Activated T-cell treated with anti-CD3 and anti-CD28 coated beads for 48 hours (primary cell): Measurements from ENCODE around the gene TGFB2.

Experiments used
- DNase-seq: peaks from one replicate; pipeline ENCODE4 v3.0.0-alpha.2; 2020; ENCODE audit warnings: low read depth

The TGFB2 gene

DNA sequence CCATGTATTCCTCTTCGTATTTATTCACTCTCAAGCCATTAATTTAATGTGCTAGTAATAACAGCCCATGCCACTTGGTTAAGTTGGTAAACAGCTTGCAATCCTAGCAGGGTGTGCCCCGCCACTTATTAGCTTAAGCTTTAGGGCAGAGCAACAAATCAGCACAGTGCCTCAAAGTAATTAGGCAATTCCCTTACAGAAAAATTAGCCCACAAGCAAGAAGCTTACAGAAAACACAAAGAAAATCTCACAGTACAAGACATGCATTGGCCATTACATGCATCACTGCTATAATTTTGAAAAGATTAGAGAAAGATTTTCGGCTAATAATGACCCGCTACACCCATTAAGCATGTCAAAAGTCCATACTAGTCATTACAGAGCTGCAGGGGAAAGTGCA is 47.6 kb downstream of the TGFB2 start:
- DNase-seq: no peak

DNA sequence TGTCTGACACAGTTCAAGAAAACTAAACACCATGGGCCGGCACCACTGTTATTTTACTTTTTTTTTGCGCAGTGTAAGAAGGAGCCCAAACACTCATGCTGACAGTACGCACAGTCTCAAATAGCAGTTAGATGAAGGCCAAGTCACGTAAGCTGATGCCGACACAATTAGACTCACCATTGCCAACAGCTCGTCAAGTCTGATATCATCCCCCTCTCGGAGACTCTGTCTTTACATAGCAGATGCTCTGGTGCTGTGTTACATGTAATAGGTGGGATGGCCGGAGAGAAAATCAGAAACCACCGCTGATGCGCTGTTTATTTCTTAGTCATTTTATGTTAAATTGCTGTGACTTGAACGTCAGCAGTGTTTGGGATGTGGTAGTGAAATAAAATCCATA is 49.3 kb downstream of the TGFB2 start:
- no peak for DNase-seq

DNA sequence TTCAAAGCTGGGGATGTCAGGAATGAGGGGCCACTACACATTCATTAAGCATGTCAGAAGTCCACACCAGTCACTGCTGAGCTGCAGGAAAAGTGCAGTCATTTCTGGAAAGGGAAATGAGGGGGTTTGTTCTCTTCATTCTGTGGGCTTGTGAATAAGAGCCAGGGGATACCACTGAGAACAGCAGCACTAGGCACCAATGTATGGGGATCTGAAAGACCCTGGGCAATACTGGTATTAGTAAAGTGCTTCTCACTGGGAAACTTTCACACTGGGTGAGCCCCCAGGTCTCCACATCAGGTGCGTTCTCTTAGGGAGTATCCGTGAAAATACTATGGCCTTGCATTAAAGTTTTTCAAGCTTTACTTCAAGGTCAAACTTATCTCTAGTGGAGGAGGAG is 49.9 kb downstream of the TGFB2 start:
- DNase-seq: no peak

DNA sequence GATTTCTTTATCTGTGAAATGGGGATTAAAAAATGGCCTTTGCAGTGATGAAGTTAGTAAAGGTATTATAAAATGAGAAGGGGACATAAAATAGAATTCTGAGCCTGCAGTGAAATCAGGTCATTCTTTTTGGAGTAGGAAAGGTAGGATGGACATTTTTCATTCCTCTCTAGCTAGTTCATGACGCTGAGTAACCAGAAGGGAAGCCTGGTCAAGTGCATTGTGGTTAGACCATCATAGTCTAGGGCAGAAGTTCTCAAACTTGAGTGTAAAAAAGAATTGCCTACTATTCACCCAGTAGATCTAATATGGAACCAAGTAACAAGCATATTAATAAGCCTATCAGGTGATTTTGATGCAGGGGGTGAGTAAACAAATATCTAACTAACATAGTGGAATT is 50.8 kb downstream of the TGFB2 start:
- no peak for DNase-seq

DNA sequence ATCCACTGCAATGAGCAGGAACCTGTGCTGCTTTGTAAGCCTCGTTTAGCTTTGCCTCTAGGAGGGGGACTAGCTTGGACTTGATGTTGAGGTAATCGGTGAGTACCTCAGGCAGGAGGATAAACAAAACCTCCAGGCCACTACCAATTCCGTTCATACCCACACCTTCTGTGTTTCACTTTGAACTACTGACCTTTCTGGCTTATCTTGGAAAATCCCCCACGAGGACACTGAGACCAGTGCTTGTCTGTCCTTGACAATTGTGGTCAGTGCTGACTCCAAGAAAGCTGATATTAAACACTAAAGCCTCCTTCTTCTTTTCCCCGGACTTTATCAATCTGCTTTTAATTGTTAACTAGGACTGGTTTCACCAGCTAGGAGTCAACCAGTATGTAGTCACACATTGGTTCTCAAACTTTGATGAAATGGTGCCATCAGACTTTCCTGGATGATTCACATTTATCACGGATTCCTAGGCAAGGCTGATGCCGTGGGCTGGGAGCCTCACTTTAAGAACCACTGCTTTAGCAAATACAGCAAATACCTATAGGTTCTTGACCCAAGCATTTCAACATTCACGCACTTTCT is 52.7 kb downstream of the TGFB2 start:
- no peak for DNase-seq

DNA sequence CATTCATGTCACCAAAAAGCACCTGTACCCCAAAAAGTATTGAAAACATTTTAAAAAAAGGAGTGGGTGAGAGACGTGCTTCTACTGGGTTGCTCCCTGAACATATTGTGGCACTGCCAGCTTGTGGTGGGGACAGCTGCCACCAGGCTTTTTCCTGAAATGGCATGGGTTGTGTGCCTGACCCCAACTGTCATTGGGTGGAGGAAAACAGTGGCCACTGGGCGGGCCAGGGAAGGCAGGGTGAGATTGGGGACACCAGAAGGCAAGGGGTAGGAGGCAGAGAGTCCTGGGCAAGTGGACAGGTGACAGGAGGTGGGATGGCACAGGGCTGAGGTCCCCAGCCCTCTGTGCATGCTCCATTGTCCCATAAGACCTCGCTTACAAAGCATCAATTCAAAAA is 55.5 kb downstream of the TGFB2 start:
- no peak for DNase-seq

DNA sequence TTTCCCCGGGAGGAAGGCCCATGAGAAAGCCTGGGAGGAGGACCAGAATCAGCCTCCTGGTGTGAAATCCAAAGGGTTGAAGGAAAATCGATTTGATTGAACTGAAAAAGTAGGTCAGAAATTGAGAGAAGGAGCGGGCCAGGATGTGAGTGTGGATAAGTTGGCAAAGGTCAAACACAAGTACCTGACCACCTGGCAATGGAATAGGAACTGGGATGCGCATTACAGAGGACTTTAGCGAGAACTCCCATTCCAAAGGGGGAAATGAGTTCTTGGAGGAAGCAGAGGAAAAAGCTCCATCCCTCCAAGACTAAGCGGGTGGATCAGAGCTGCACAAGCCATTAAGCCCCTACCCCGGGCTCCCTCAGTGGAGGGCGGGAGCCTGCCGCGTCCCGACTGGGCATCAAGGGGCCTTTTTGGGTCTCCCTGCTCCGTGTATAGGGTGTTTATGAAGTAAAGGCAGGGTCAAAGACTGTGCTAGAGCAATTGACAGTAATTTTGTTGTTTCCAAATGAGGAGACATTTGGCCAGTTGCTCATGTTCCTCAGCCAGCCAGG is 56.4 kb downstream of the TGFB2 start:
- no peak for DNase-seq

DNA sequence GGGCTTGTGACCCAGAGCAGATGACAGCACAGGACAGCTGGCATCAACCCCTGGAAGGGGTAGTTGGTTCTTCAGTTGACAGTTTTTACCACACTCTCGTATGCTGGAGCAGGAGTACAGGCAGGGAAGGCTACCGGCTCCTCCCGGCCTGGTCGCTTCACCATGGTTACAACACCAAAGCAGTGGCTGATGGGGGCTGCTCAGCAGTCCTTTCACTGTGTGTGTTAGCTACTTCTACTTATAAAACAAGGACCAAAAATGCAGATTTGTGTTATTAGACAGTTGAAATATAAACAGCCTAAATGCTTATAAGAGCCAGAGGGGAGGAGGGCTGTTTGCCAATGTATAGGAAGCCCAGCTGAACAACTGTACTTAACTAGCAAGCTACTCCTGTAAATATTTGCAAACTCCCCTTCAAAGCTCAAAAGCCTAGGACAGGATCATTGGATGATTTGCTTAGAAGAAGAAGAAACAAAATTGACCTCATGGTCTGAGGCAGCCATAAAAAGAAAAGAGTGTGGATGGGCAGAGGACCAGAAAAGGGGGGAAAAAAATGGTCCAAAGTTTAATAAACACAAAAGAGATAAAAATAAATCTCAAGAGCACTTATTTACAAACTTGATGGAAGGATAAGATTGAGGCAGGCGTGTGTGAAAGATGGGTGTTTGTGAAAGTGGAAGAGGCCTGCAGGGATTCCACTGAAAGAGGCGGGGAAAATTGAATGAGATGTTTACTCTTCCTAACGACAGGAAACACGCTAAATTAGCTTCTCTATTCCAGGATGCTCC is 57.1 kb downstream of the TGFB2 start:
- DNase-seq: no peak

DNA sequence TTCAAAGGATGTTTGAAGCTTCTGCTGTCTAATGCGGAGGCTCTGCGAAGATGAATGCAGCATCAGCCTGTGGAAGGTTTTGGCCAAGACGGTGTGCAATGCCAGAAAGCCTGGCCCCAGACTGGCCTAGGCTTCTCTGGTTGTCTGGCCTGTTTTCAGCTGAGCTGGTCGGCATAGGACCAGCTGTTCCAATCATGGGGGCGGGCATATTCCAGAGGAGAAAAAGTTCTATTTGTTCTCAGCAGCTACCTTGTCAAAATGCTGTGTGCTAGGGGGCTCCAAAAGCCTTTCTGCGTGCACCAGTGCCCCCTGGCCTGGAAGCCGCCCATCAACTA is 57.6 kb downstream of the TGFB2 start:
- DNase-seq: no peak

DNA sequence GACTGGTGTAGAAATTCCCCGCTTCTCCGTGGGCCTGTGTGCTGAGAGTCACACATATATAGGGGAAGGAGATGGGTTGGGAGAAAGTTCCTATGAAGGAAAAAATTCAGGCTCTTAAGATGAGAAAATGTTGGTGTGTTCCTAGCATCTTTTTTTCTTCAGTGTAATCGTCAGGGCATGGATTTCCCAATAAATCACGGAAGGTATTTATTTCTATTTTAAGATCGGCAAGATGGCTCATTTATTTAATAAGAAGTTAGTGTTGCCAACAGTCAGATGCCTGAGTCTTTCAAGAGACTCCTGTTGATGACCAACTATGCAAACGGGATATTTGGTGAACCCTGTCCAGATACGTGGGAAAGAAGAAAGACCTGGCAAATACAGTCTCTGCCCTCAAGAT is 58.2 kb downstream of the TGFB2 start:
- no peak for DNase-seq

DNA sequence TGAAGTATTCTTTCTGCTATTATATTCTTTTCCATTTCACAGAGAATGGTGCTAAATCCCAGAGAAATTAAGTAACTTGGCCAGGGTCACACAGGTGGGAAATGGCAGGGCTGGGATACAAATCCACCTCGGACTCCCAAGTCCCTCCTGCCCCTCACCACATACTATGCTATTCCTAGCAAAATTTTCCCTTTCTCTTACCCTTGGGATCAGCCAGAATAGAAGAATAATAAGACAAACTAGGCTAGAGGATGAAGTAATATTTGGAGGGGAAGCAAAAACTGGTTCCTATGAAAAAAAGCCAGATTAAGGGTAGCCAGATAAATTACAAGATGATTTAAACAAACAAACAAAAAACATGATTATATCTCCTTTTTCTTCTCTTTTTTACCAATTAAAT is 62.5 kb downstream of the TGFB2 start:
- DNase-seq: no peak

DNA sequence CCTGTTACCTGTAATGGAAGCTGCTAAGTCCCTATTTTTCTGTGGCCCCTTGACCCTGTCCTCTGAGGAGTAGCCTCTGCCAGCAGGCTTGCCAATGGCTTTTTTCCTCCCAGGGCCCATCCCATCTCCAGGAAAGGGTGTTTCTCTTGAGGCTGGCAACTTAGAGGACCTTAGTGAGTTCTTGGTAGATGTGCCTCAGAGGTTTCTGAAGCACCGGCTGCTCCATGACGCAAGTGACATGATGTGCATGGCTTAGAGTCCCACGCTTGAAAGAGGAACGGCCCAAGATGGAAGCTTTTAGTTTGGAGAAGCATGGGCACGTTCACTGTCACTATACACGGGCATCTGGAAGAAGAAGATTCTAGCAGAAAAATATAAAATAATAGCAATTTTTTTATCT is 63.0 kb downstream of the TGFB2 start:
- no peak for DNase-seq

DNA sequence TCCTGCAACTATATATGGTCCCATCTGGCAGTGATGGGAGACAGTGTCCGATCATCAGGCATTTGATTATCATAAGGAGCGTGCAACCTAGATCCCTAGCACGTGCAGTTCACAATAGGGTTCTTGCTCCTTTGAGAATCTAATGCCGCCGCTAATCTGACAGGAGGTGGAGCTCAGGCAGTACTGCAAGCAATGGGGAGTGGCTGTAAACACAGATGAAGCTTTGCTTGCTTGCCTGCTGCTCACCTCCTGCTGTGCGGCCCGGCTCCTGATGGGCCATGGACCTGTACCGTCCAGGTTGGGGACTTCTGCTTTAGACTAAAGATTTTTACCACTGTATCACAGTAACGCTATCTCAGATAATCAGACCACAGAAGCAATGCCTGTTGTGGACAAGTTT is 63.8 kb downstream of the TGFB2 start:
- DNase-seq: no peak

DNA sequence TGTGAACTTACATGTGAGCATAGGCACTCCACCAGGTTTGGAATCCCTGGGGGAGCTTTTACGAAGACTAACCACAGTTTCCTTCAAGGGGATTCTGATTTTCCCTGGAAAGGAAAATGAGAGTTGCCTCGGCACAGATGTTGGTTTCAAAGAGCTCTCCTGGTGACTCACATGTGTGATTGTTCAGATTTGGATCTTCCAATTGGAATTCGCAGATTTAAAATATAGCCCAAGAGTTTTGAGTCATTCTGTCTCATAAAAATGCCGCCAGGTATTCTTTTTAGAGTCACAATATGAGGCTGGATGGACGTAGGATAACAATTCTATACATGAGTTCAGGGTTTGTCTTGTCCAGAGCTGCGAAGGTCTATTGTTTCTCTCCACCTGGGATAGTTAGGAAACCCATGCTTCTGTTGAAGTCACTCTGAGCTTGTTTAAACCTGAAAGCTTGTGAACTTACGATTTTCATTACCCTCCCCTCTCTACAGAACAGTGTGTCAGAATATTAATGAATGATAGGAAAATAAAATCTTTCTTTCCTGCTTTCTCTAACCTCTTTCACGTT is 64.9 kb downstream of the TGFB2 start:
- DNase-seq: no peak

DNA sequence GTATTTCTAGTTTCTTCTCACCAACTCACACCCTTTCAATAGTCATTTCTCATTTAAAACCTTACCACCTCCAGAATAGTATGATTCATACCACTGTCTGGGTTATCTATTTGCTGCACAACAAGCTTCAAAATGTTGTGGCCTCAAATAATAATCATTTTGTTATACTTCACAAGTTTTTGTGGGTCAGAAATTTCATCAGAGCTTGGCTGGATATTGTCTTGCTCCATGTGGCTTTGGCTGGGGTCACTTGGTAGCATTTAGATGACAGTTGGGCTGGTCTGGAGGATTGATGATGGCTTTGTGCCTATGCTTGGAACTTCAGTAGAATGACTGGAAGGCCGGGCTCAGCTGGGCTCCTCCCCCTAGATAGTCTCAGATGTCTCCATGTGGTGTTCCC is 66.0 kb downstream of the TGFB2 start:
- DNase-seq: no peak

DNA sequence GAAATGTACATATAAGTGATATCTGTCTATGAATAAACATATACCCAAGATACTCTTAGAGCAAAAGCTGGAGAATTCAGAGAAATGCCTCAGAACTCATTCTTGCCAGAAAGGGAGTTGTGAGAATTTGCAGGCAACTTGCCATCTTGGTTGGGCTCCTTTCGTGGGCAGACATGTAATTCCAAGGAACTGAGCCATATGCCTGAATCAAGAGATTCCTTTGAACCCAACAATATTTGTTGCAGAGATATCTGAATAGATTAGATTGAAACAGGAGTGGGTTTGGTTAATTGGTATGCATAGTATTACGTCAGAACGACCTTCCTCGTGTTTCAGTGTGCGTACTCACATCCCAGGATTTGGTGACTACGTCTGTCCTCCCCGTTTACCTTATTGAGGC is 67.0 kb downstream of the TGFB2 start:
- DNase-seq: no peak

DNA sequence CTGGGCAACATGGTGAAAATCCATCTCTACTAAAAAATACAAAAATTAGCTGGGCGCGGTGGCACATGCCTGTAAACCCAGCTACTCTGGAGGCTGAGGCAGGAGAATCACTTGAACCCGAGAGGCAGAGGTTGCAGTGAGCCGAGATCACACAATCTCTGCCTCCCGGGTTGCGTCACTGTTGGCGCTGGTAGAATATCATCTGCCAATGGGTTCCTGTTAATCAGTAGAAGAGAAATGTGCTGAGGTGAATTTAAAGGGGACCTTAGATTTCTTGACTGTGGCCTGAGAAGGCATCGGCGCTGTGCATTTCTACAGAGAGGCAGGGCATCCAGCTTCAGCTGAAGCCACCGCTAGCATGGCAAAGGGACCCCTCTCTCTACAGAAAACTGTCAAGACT is 68.0 kb downstream of the TGFB2 start:
- no peak for DNase-seq

DNA sequence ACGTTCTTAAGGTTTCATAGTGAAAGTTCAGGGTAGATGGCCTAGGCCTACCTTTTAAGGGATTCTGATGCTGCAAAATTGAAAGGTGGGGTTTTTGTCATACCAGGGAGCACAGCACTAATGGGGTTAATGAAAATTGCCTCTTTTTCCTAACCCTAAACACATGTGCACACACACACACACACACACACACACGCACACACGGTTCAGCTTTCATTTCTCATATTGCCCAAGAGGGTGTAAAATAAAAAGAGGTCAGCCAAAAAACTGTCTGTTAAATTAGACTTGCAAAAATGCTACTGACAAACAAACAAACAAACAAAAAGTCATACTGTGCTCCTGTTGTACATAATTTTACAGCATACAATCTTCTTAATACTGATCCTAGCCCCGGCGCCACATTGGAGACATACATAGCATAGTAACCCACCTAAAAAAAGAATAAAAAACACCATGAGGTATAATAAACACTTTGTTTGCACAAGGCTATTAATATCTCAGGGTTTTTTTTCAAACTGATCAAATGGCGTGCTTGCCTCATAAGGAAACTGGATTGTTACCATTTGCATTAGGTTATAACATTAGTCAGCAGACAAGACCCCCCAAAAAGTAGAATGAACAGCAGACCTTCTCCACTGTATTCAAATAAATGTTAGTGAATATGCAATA is 69.1 kb downstream of the TGFB2 start:
- no peak for DNase-seq

DNA sequence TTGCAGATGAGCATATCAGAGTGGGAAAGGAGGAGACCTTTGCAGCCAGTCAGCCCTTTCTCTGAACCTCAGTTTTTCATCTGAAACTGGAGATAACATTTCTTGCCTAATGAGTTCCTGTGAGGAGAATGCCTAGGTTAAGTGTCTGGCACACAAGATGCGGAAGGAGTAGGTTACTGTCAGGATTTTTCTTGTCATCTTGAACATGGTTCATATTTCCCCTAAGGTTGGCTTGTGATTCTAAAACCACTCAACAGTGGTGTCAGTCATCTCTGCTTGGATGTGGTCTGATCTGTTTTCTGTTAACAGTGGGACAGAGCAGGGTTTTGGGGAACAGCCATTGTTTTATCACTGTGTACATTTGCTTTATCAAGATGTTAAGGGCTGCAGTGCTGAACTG is 70.6 kb downstream of the TGFB2 start:
- DNase-seq: no peak

DNA sequence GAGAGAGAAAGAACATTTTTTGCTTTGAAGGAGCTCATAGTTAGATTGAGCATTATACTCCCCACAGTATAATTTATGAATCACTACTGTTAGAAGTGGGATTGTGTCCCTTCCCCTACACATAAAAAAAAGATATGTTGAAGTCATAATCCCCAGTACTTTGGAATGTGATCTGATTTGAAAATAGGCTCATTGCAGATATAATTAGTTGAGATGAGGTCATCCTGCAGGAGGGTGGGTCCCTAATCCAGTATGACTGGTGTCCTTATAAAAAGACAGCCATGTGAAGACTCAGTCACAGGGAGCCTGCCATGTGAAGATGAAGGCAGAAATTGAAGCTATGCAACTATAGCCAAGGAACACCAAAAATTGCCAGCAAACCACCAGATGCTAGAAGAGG is 76.4 kb downstream of the TGFB2 start:
- no peak for DNase-seq

DNA sequence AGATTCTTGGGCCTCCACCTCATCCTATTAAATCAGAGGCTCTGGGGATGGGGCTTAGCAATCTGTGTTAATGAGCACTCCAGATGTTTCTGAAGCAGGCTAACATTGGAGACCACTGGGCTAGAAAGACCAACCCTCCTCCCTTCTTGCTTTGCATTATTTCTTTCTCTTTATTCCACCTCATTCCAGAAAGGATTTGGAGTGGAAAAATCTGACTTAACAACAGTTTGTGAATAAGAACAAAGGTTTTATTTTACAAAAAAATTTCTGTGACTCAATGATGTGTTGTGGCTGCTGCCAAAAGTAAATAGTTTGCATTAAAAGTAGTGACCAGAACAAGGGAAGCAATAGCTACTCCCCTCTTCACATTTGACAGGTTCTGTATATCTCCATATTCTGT is 79.4 kb downstream of the TGFB2 start:
- no peak for DNase-seq

DNA sequence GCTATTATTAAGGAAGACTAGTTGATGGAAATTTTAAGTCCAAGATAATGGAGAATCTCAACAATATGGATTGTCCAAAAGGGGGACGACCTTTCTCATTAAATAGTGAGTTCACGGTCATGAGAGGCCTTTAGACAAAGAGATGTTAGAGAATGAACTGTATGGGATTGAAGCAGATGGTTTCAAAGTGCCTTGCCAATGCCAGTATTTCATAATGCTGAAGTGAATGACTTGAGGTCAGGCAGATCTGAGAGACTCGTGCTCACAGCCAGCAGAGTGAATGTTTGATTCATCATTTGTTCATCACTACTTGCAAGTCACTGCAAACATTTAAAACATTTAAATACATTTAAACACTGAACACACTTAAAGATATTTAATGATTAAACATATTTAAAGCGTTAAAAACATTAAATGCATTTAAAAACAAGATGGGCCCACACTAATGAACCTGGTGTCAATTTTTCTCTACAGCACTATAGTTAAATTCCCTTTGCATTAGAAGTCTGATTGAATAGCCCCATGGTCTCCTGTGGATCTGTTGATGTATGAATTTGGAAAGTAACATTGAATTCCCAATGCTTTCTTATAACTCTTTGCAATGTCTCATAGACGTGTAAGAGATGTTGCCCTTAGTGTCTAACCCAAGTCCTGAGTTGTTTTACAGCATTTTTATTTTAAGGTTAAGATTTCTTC is 80.7 kb downstream of the TGFB2 start:
- DNase-seq: no peak

DNA sequence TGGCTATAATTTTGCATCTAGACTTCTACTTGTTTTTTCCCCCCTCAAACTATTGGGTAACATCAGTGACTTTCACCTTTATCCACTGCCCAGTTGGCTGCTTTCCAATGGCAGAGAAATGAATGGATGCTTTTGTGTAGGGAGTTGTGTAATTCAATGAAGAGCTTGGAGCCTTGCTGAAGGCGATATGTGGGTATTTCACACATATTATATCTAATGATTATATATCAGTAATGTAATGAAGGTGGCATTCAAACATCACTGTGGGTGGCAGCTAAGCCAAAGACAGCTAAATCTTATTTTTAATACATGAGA is 81.2 kb downstream of the TGFB2 start:
- no peak for DNase-seq
